ENCODE results near the gene RAB11FIP3.

DNA sequence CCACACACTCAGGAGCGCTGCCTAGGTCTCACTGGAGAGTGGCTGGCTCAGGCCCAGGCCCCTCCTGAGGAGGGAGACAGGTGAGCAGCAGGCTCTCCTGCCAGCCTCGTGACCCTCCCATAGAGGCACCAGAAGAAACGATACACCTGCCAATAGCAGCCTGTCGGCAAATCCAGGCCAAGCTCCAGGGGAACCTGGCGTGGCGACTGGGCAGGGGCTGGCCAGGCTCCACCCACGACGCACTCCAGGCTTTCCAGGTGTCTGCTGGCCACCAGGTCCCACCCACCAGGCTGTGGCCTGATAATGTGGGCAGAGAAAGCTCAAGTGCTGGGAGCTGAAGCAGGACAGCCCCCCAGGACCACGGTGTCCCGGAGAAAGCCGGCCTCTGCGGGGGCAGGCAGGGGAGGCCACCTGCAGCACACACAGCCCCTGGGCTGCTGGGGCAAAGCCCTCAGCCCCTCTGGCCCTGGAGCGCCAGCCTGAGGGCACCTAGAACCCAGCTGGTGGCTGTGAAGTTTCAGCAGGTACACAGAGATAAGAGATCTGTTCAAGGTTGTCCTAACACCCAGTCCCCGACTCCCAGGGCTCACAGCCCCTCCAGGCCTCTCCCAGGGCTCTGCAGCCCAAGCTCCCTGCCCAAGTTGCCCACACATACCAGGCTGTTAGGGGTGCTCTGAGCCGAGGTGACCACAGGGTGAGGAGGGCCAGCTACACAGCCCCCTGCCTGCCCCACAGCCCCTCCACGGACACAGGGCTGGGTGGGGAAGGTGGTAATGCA lies 46.1 kb upstream of the RAB11FIP3 start:
- TF ChIP-seq, protein P1, sequence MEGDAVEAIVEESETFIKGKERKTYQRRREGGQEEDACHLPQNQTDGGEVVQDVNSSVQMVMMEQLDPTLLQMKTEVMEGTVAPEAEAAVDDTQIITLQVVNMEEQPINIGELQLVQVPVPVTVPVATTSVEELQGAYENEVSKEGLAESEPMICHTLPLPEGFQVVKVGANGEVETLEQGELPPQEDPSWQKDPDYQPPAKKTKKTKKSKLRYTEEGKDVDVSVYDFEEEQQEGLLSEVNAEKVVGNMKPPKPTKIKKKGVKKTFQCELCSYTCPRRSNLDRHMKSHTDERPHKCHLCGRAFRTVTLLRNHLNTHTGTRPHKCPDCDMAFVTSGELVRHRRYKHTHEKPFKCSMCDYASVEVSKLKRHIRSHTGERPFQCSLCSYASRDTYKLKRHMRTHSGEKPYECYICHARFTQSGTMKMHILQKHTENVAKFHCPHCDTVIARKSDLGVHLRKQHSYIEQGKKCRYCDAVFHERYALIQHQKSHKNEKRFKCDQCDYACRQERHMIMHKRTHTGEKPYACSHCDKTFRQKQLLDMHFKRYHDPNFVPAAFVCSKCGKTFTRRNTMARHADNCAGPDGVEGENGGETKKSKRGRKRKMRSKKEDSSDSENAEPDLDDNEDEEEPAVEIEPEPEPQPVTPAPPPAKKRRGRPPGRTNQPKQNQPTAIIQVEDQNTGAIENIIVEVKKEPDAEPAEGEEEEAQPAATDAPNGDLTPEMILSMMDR (IDR thresholded peaks at IDR 0.05) = peak in 1 of 4 experiments; percentile 11
- TF ChIP-seq POLR2AphosphoS5 (IDR thresholded peaks at IDR 0.05) = peak; percentile 93

All from prostate gland (tissue), 2 donors.